Ovary (tissue), 3 donors: ENCODE measurements around the gene UBLCP1.

Experiments
- POLR2A ChIP-seq: fragments of 450-650 bp; IDR thresholded peaks from one replicate; pipeline ENCODE4 v1.6.1; 2017; ENCODE audit warnings: antibody characterized with exemption, mild to moderate bottlenecking, moderate library complexity
- TF ChIP-seq, protein P1 (sequence below), 3 donors: fragments of 450-650 bp in 2 of 3; fragments of 200-600 bp in 1 of 3; IDR thresholded peaks; one replicate each; pipeline versions ENCODE4 v1.5.1 to v1.8.0; 2016 to 2022; ENCODE audit warnings: antibody characterized with exemption in 3 of 3, mild to moderate bottlenecking in 1 of 3
- donor health status: DM: no; HTN: no; CAD: no.

DNA sequence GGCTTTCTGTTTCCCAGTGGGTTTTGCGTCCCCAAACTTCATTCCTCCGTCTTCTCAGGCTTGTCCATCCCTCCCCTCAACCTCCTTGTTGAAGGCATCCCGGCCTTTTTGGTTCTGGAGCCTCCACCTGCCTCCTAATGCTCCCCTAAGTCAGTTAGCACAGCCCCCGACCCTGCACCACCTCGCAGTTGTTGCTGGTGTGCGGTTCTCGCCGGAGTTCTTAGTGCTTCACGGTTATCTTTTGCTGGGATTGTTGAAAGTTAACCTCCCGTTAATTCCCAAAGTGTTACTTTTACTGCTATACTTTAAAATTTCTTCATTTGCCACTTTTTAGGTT is 447 bp downstream of the UBLCP1 start:
- TF ChIP-seq, protein P1, sequence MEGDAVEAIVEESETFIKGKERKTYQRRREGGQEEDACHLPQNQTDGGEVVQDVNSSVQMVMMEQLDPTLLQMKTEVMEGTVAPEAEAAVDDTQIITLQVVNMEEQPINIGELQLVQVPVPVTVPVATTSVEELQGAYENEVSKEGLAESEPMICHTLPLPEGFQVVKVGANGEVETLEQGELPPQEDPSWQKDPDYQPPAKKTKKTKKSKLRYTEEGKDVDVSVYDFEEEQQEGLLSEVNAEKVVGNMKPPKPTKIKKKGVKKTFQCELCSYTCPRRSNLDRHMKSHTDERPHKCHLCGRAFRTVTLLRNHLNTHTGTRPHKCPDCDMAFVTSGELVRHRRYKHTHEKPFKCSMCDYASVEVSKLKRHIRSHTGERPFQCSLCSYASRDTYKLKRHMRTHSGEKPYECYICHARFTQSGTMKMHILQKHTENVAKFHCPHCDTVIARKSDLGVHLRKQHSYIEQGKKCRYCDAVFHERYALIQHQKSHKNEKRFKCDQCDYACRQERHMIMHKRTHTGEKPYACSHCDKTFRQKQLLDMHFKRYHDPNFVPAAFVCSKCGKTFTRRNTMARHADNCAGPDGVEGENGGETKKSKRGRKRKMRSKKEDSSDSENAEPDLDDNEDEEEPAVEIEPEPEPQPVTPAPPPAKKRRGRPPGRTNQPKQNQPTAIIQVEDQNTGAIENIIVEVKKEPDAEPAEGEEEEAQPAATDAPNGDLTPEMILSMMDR (IDR thresholded peaks at IDR 0.05): no peak
- no peak for TF ChIP-seq POLR2A
